Measurements from ENCODE around the gene AGRP.

Gene AGRP

GRCh38 chr16:67446968-67447507 is 36.3 kb downstream of the AGRP start:
- H3K36me3 ChIP-seq (ENCODE audit: insufficient read depth, low read length): no peaks in the 10 kb centered on the region
- TF ChIP-seq, protein P1, sequence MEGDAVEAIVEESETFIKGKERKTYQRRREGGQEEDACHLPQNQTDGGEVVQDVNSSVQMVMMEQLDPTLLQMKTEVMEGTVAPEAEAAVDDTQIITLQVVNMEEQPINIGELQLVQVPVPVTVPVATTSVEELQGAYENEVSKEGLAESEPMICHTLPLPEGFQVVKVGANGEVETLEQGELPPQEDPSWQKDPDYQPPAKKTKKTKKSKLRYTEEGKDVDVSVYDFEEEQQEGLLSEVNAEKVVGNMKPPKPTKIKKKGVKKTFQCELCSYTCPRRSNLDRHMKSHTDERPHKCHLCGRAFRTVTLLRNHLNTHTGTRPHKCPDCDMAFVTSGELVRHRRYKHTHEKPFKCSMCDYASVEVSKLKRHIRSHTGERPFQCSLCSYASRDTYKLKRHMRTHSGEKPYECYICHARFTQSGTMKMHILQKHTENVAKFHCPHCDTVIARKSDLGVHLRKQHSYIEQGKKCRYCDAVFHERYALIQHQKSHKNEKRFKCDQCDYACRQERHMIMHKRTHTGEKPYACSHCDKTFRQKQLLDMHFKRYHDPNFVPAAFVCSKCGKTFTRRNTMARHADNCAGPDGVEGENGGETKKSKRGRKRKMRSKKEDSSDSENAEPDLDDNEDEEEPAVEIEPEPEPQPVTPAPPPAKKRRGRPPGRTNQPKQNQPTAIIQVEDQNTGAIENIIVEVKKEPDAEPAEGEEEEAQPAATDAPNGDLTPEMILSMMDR (conservative IDR thresholded peaks at IDR 0.05; ENCODE audit: low read length): no peak
- no peak for TF ChIP-seq EZH2phosphoT487 (IDR thresholded peaks at IDR 0.05; ENCODE audit: borderline replicate concordance)
- H3K79me2 ChIP-seq (ENCODE audit: insufficient read depth, low read length): no peaks in the 10 kb centered on the region
- no peak overlapping the region for H3K9ac ChIP-seq (ENCODE audit: low read depth, low read length, poor library complexity, severe bottlenecking)
- H3K4me1 ChIP-seq (ENCODE audit: insufficient read depth, low read length, poor library complexity, severe bottlenecking): no peaks in the 10 kb centered on the region
- no peaks in the 10 kb centered on the region for H3F3A ChIP-seq (ENCODE audit: low read depth)
- no peaks in the 10 kb centered on the region for H3K9me2 ChIP-seq (replicated peaks; ENCODE audit: low read depth, low read length)
- no peak overlapping the region for H3K4me2 ChIP-seq (ENCODE audit: low read depth, low read length, poor library complexity, severe bottlenecking)
- H3K9me3 ChIP-seq (ENCODE audit: insufficient read depth, low read depth, low read length): no peaks in the 10 kb centered on the region
- H4K20me1 ChIP-seq (ENCODE audit: insufficient read depth, low read length, poor library complexity, severe bottlenecking): no peaks in the 10 kb centered on the region
- H3K27me3 ChIP-seq (ENCODE audit: insufficient read depth, low read length, poor library complexity, severe bottlenecking): no peaks in the 10 kb centered on the region
- no peak overlapping the region for H2AFZ ChIP-seq (ENCODE audit: low read length)
- no peak overlapping the region for H3K4me3 ChIP-seq (ENCODE audit: low read length, poor library complexity, severe bottlenecking)

GRCh38 chr16:67445913-67446907 is 37.1 kb downstream of the AGRP start:
- no peaks in the 10 kb centered on the region for H3K4me1 ChIP-seq (ENCODE audit: insufficient read depth, low read length, poor library complexity, severe bottlenecking)
- no peaks in the 10 kb centered on the region for H3K9me2 ChIP-seq (replicated peaks; ENCODE audit: low read depth, low read length)
- no peaks in the 10 kb centered on the region for H4K20me1 ChIP-seq (ENCODE audit: insufficient read depth, low read length, poor library complexity, severe bottlenecking)
- H3K4me2 ChIP-seq (ENCODE audit: low read depth, low read length, poor library complexity, severe bottlenecking): no peak overlapping the region
- no peaks in the 10 kb centered on the region for H3K9me3 ChIP-seq (ENCODE audit: insufficient read depth, low read depth, low read length)
- no peak overlapping the region for H2AFZ ChIP-seq (ENCODE audit: low read length)
- no peaks in the 10 kb centered on the region for H3K27me3 ChIP-seq (ENCODE audit: insufficient read depth, low read length, poor library complexity, severe bottlenecking)
- no peaks in the 10 kb centered on the region for H3F3A ChIP-seq (ENCODE audit: low read depth)
- no peak for TF ChIP-seq EZH2phosphoT487 (IDR thresholded peaks at IDR 0.05; ENCODE audit: borderline replicate concordance)
- TF ChIP-seq, protein P1 (conservative IDR thresholded peaks at IDR 0.05; ENCODE audit: low read length): no peak
- no peaks in the 10 kb centered on the region for H3K79me2 ChIP-seq (ENCODE audit: insufficient read depth, low read length)
- H3K4me3 ChIP-seq (ENCODE audit: low read length, poor library complexity, severe bottlenecking): no peak overlapping the region
- no peaks in the 10 kb centered on the region for H3K36me3 ChIP-seq (ENCODE audit: insufficient read depth, low read length)
- no peak overlapping the region for H3K9ac ChIP-seq (ENCODE audit: low read depth, low read length, poor library complexity, severe bottlenecking)

DNA sequence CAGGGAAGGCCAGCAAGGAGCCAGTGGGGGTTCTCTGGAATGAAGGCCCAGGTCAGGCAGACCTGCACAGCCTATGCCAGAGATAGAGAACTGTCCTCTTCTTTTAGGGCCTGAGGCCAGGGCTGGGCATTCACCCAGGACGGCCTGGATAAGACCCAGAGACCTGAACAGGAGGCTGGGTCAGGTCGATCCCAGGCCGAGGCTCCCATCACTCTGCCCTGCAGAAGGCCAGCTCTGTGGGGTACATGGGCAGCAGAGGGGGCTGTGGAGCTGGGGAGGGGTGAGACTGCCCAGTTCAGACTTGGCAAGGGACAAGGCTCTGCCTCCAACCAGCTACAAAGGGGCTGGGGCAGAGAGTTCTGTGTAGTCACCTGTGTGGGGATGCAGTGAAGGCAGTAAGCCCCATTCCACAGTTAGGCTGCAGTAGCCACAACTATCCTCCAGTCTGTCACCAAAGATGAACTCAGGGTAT is 37.9 kb downstream of the AGRP start:
- Histone ChIP-seq H3K9me3 (ENCODE audit: insufficient read depth, low read depth, low read length) (no peaks in the 10 kb centered on the region), H3K9ac (ENCODE audit: low read depth, low read length, poor library complexity, severe bottlenecking) (no peak overlapping the region), H3K27me3 (ENCODE audit: insufficient read depth, low read length, poor library complexity, severe bottlenecking) (no peaks in the 10 kb centered on the region), H3K36me3 (ENCODE audit: insufficient read depth, low read length) (no peaks in the 10 kb centered on the region), H3K4me3 (ENCODE audit: low read length, poor library complexity, severe bottlenecking) (no peak overlapping the region), H3K4me1 (ENCODE audit: insufficient read depth, low read length, poor library complexity, severe bottlenecking) (no peaks in the 10 kb centered on the region), H3K79me2 (ENCODE audit: insufficient read depth, low read length) (no peaks in the 10 kb centered on the region), H3K4me2 (ENCODE audit: low read depth, low read length, poor library complexity, severe bottlenecking) (no peak overlapping the region), H3F3A (ENCODE audit: low read depth) (no peaks in the 10 kb centered on the region), H2AFZ (ENCODE audit: low read length) (no peak overlapping the region), H4K20me1 (ENCODE audit: insufficient read depth, low read length, poor library complexity, severe bottlenecking) (no peaks in the 10 kb centered on the region), H3K9me2 (replicated peaks; ENCODE audit: low read depth, low read length) (no peaks in the 10 kb centered on the region)
- TF ChIP-seq, protein P1 (conservative IDR thresholded peaks at IDR 0.05; ENCODE audit: low read length): no peak; the same call in 1 of the 2 replicates
- no peak for TF ChIP-seq EZH2phosphoT487 (IDR thresholded peaks at IDR 0.05; ENCODE audit: borderline replicate concordance)
